AG04449 (cell line): ENCODE measurements around the gene FNTB.

Source experiments
- CTCF ChIA-PET: fragments of 350-600 bp; formaldehyde crosslinking; extraction: SDS; loops from one replicate; lab custom pipeline; 2021; ENCODE audit warnings: antibody characterized with exemption; lab: Yijun Ruan, JAX
- POLR2A ChIA-PET: fragments of 400-600, 350-600 bp; formaldehyde crosslinking; extraction: SDS; loops from one replicate; lab custom pipeline; 2020; ENCODE audit warnings: antibody characterized with exemption, inconsistent platforms; lab: Yijun Ruan, JAX
- DNase-seq: peaks from one replicate; pipeline ENCODE4 v3.0.0-alpha.2; 2010; ENCODE audit warnings: low read depth, low spot score
- H3K4me3 ChIP-seq: 2 replicates; pipeline ENCODE4 v1.5.1; 2011; ENCODE audit warnings: low read depth, mild to moderate bottlenecking, control low read depth, low read length
- CTCF ChIP-seq: IDR thresholded peaks from one replicate; pipeline ENCODE4 v1.5.1; 2011; ENCODE audit warnings: mild to moderate bottlenecking, moderate library complexity, low read length, control low read depth, inconsistent platforms; ENCODE audit not compliant: insufficient read depth; ENCODE audit errors: missing control alignments

The FNTB gene

DNA sequence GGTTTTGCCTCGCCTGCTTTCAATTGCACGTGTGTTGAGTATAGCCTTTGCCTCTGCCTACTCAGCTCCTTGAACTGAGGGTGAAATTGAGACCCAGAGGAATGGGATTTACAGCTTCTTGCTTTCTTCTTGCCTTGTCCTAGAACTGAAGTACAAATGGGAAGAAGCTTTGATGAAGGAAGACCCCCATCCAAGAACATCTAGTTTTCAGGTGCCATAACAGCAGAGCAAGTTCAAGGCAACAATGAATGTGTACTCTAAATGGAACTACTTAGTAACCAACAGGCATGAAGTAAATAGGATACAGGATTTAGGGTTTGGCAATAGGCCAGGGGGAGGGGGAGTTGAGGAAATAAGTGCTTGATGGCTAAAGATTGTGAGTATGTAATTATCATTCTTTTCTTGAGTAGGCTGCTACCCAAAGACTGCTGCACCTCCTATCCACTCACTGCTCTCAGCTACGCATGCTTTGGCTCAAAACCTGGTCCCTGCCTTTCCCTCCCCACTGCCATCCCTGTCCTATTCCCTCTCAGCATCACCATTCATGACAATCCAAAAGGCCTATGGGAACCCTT is 46.3 kb upstream of the FNTB start:
- CTCF ChIA-PET = interaction anchor here (0.9 to 2.0 kb wide), 3 partner anchors 20 to 117 kb away, joined by 3 to 12 read pairs (median 5); no protein-coding TSS in a partner anchor
- H3K4me3 ChIP-seq = no peak overlapping the region
- TF ChIP-seq CTCF = no peak
- POLR2A ChIA-PET = no interaction called here
- DNase-seq = no peak

DNA sequence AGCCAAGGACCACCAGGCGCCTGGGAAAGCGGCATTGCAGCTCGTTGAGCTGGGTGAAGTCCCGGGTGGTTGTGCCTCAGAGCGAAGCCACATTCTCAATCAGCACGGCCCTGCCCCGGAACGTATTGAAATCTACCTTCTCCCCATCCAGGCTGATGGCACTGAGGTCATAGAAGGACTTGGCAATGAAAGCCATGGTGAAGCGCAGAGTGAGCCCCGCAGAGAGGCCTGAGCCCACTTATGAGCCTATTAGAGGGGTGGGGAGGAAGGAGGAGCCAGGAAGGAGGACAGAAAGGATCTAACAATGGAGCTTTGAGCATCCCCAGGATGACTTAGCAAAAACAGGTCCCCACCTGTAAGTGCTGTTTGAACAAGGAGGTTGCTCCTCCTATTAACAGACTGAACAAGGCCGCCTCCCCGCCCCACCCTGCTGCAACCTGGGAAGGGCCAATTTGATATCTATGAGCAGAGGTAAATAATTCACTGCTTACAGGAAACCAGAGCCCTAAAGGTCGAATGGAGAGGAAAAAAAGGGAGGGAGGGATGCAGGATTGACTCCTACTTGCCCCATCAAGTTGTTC is 44.1 kb upstream of the FNTB start, which contains the start of gene GPX2:
Gene GPX2 (minus strand): TSS at position 215 of the 581 bp plus-strand sequence. CDS start 19 bp downstream, at position 196.
- ChIA-PET POLR2A (no interaction called here), CTCF (interaction anchor here (1.0 kb wide), 1 partner anchor 16 kb away, joined by 3 read pairs; no protein-coding TSS in a partner anchor)
- no peak within 1 kb of the TSS for H3K4me3 ChIP-seq
- no peak for DNase-seq
- no peak for TF ChIP-seq CTCF

DNA sequence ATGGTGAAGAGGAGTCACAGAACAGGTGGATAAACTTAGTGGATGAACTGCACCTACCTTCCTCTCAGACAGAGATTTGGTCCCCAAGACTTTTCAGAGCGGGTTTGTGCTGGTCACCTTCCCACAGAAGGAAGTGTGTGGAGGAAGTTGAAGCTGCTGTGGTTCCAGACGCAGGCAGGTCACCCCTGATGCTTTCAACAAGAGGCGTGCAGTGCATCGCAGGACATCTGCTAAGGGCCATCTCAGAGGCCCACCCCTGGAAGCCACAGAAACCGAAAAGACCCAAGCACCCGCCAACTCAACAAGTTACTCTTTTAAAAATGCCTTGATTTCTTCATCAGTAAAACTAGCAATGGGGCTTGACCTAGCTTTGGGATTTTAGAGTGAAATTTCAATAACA is 43.1 kb upstream of the FNTB start:
- DNase-seq = no peak
- no peak for TF ChIP-seq CTCF
- ChIA-PET CTCF (interaction anchor here (1.3 kb wide), 1 partner anchor 10 kb away, joined by 4 read pairs; no protein-coding TSS in a partner anchor), POLR2A (no interaction called here)
- no peak overlapping the region for H3K4me3 ChIP-seq

- no peak for TF ChIP-seq CTCF
- DNase-seq = no peak
- POLR2A ChIA-PET = no interaction called here
- CTCF ChIA-PET = interaction anchor here (1.3 kb wide), 1 partner anchor 9 kb away, joined by 4 read pairs; no protein-coding TSS in a partner anchor
- no peak overlapping the region for H3K4me3 ChIP-seq
Measured at GRCh38 chr14:64944041-64944440, 42.7 kb upstream of the FNTB start.

DNA sequence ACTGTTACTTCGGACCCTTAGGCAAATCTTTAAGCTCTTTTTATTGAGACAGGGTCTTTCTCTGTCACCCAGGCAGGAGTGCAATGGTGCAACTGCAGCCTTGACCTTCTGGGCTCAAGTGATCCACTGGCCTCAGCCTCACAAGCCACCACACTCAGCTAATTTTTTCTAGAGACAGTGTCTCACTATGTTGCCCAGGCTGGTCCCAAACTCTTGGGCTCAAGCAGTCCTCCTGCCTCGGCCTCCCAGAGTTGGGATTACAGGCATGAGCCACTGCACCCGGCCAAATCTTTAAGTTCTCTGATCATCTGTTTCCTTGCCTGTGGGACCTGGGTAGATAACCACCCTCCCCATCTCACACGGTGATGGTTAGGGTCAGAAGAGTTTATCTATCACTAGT is 41.8 kb upstream of the FNTB start:
- TF ChIP-seq CTCF = no peak
- POLR2A ChIA-PET = no interaction called here
- CTCF ChIA-PET = interaction anchor here (1.3 kb wide), 1 partner anchor 8 kb away, joined by 4 read pairs; no protein-coding TSS in a partner anchor
- no peak overlapping the region for H3K4me3 ChIP-seq
- no peak for DNase-seq

DNA sequence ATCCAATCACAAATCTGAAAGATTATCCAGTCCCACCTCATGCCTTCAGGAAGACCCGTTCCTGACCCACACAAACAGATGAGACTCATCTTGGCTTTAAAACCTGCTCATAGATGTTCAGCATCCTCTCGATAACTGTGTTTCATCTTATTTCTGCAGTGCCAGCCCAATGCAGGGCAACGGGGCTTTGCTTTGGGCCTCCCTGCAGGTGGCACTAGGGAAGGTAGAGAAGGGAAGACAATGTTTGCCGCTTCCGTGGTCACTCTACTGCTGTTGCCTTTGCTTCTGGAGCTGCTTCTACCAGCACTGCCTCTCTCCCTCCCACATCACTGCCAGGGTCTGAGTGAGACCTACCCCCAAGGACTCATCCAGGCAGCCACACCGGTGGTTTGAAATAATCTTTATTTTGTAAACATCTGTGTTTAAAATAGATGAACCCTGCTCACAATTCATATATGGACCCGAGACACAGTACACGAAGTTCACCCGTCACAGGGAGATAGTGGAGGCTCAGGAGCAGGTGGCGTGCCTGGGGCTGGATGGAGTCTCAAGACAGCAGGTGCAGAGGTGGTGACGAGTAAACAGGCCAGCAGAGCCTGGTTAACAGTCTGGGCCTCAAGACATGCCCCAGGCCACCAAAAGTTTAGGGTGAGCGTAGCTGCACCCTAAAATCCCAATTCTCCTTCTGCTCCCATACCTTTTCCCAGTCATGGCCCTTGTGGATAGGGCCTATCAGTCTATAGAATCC is 41.1 kb upstream of the FNTB start:
- ChIA-PET CTCF (no interaction called here), POLR2A (no interaction called here)
- TF ChIP-seq CTCF = no peak
- DNase-seq = no peak
- no peak overlapping the region for H3K4me3 ChIP-seq
